HL-60 (cell line): ENCODE measurements around the gene CENPA.
"Not testable (repeated sequence)": the region's sequence is repeated elsewhere in the genome, so short reads cannot be mapped to it uniquely, and the experiment has no call there.

Source experiments
- DNase-seq, 2 experiments: peaks; one replicate each; pipeline ENCODE4 v3.0.0-alpha.2; 2010 to 2020; ENCODE audit warnings: low read depth in 1 of 2, low spot score in 1 of 2
- H3K27ac ChIP-seq: fragments of 250-450 bp; sonication (Bioruptor Pico); replicated peaks from 2 replicates; pipeline ENCODE4 v1.5.1; 2020; ENCODE audit warnings: mild to moderate bottlenecking, moderate library complexity
- H3K27me3 ChIP-seq: fragments of 250-450 bp; sonication (Bioruptor Pico); 2 replicates; pipeline ENCODE4 v1.5.1; 2021; ENCODE audit warnings: mild to moderate bottlenecking, moderate library complexity; ENCODE audit not compliant: insufficient read depth, poor library complexity, severe bottlenecking
- H3K4me3 ChIP-seq: replicated peaks from 2 replicates; pipeline ENCODE4 v1.5.1; 2011; ENCODE audit warnings: mild to moderate bottlenecking, control low read depth, low read length; ENCODE audit not compliant: insufficient read depth
- CTCF ChIP-seq: IDR thresholded peaks from one replicate; pipeline ENCODE4 v1.5.1; 2011; ENCODE audit warnings: low read length, control low read depth, inconsistent platforms; ENCODE audit not compliant: insufficient read depth
- GABPA ChIP-seq: IDR thresholded peaks from 2 replicates; pipeline ENCODE4 v1.6.1; 2012; ENCODE audit warnings: low read depth
- POLR2AphosphoS5 ChIP-seq: IDR thresholded peaks from 2 replicates; pipeline ENCODE4 v1.6.1; 2012; ENCODE audit warnings: low read depth
- REST ChIP-seq: IDR thresholded peaks from 2 replicates; pipeline ENCODE4 v1.6.1; 2012; ENCODE audit warnings: low read depth; ENCODE audit not compliant: insufficient replicate concordance
- SPI1 ChIP-seq: IDR thresholded peaks from 2 replicates; pipeline ENCODE4 v1.6.1; 2012; ENCODE audit warnings: low read depth, mild to moderate bottlenecking, borderline replicate concordance

CENPA gene

GRCh38 chr2:26745609-26746327 lies 40.1 kb upstream of the CENPA start:
- Histone ChIP-seq H3K4me3 (no peak overlapping the region), H3K27ac (no peak overlapping the region), H3K27me3 (peaks cover 6% of the 10 kb centered on the region)
- DNase-seq, result peak; percentile 28 to 70
- no peak for TF ChIP-seq REST
- TF ChIP-seq CTCF, result peak; percentile 87
- no peak for TF ChIP-seq POLR2AphosphoS5
- no peak for TF ChIP-seq SPI1
- no peak for TF ChIP-seq GABPA

- TF ChIP-seq GABPA (no peak), CTCF (no peak), POLR2AphosphoS5 (no peak), SPI1 (no peak)
- Histone ChIP-seq H3K27me3 (no peaks in the 10 kb centered on the region), H3K4me3 (no peak overlapping the region), H3K27ac (no peak overlapping the region)
- no peak for DNase-seq
Measured at GRCh38 chr2:26746934-26747333, 38.9 kb upstream of the CENPA start.

- H3K27ac ChIP-seq, result not testable (repeated sequence)
- peak; percentile 53; the same call in 1 of the 2 replicates for TF ChIP-seq SPI1
- DNase-seq, result peak in 1 of 2 experiments; percentile 22
Measured at GRCh38 chr2:26749787-26750420, 36.0 kb upstream of the CENPA start.

GRCh38 chr2:26750467-26750866 lies 35.4 kb upstream of the CENPA start:
- not testable (repeated sequence) for DNase-seq, H3K27me3 ChIP-seq, H3K27ac ChIP-seq, H3K4me3 ChIP-seq

More at GRCh38 chr2:26749787-26750420, 36.0 kb upstream of the CENPA start:
- not testable (repeated sequence) for H3K4me3 ChIP-seq, H3K27me3 ChIP-seq

GRCh38 chr2:26752656-26753055 lies 33.2 kb upstream of the CENPA start:
- TF ChIP-seq CTCF, result no peak
- no peak for TF ChIP-seq GABPA
- no peak for TF ChIP-seq SPI1
- TF ChIP-seq REST, result no peak
- TF ChIP-seq POLR2AphosphoS5, result no peak
- H3K27me3 ChIP-seq, result no peaks in the 10 kb centered on the region
- H3K4me3 ChIP-seq, result no peak overlapping the region
- DNase-seq, result no peak
- no peak overlapping the region for H3K27ac ChIP-seq
